ENCODE measurements around the gene MRPL43.

Gene MRPL43

DNA sequence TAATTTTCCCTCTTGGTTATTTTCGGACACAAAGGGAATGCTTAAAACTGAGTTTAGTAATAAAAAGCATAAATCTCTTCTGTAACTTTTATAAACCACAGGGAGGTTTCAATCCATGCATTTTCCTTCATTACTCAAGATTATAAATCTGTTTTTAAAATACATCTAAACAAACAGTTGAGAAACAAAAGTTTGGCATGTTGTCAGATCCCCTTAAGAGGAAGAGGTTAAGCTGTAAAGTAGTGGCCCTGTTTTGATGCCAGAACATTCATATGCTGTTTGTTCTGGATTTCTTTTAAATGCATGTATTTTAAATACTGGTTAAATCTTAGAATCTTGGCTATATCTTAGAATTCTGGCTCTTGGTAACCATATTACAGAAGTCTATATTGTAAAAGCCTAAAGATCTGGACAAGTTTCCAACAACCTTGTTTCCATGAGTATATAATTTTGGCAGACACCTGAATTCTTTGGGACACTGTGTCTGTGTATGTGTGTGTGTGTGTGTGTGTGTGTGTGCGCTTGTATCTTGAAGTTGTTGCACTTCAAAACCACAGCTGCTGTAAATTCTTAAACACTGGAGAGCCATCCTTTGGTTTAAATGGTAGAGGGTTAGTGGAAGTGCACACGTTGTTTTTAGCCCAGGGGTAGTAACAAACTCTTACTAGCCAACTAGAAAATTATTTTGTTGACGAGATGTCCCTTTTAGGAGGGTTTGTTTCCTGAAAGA is 24.8 kb downstream of the MRPL43 start:
- DNase-seq: no peak

GRCh38 chr10:100960251-100960650 is 27.0 kb downstream of the MRPL43 start:
- DNase-seq: no peak

- no peak for DNase-seq
Measured at GRCh38 chr10:100948916-100949315, 38.4 kb downstream of the MRPL43 start.

DNA sequence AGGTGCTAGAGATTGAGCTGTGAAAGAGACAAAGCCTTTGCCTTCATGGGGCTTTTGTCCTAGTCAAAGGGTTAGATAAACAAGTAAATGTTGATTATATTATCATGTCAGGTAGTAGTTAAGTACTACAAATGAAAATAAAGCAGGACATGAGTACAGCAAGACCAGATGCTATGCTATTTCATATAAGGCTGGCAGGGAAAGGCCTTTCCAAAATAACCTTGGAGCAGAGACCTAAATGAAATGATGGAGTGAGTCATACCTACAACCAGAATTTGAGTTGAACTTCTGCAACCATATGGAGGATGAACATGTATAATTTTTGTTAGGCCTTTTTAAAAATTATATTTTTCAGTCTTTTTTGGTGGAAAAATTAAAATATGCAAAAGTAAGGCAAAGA is 41.5 kb downstream of the MRPL43 start:
- no peak for DNase-seq

DNA sequence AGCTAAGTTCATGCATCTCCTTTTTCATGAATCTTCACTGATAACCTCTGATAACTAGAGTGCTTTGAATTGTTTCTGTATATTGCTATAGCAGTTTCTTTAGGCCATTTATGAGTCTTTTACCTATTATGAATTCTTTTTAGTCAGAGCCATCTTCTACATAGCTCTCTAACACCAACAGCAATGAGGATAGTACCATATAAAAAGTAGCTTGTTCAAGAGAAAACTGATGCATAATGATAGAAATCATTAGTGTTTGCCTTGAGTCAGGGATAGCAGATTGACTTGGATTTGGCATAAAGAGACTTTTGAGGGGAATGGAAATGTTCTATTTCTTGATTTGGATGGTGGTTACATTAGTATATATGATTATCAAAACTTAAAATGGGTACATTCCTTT is 43.8 kb downstream of the MRPL43 start:
- DNase-seq: no peak

DNA sequence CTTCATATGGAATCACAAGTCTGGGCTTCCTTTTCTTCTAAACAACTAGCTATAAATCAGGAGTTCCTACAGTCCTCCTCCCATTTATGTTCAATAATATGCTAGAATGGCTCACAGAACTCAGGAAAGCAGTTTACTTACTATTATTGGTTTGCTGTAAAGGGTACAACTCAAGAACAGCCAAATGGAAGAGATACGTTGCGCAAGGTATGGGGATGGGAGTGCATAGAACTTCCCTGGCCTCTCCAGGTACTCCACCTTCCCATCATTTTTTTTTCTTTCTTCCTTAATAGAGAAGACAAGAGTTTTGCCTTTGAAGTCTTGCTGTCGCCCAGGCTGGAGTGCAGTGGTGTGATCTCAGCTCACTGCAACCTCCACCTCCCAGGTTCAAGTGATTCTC is 45.1 kb downstream of the MRPL43 start:
- DNase-seq: no peak

- peak; percentile 40 for DNase-seq
Measured at GRCh38 chr10:100939763-100940344, 47.4 kb downstream of the MRPL43 start.

Data from HCEC 1CT (cell line).